ENCODE results near the gene GLS. TPM values are rescaled to one million over a fixed set of nuclear protein-coding genes. Genes with fewer than 3 reads are reported as not detected.

Gene GLS
- total RNA-seq, 2 donors from 2014 or later, result 50.5 to 72.3 TPM

- Histone ChIP-seq H3K27me3 (no peaks in the 10 kb centered on the region), H3K4me1 (no peaks in the 10 kb centered on the region), H3K36me3 (no peaks in the 10 kb centered on the region), H3K9me3 (no peaks in the 10 kb centered on the region), H3K4me3 (no peak overlapping the region), H3K27ac (no peak overlapping the region), H3K9ac (ENCODE audit: low read depth in 2 of 2, low read length in 2 of 2) (no peak overlapping the region)
- TF ChIP-seq CTCF (IDR thresholded peaks at IDR 0.05), result no peak
- intact Hi-C loops (cut with DNase I), result no loop called here
- no peak for DNase-seq
Observed at GRCh38 chr2:190842606-190843104, 38.0 kb upstream of the GLS start.

- Histone ChIP-seq H3K4me1 (no peaks in the 10 kb centered on the region), H3K36me3 (no peaks in the 10 kb centered on the region), H3K9me3 (no peaks in the 10 kb centered on the region), H3K27ac (no peak overlapping the region), H3K27me3 (no peaks in the 10 kb centered on the region), H3K4me3 (no peak overlapping the region), H3K9ac (ENCODE audit: low read depth in 2 of 2, low read length in 2 of 2) (no peak overlapping the region)
- TF ChIP-seq CTCF (IDR thresholded peaks at IDR 0.05), result no peak
- intact Hi-C loops (cut with DNase I), result no loop called here
- no peak for DNase-seq
Observed at GRCh38 chr2:190843890-190844699, 36.5 kb upstream of the GLS start.

GRCh38 chr2:190844700-190845401, 35.8 kb upstream of the GLS start:
- TF ChIP-seq CTCF (IDR thresholded peaks at IDR 0.05), result no peak
- Histone ChIP-seq H3K9ac (ENCODE audit: low read depth in 2 of 2, low read length in 2 of 2) (no peak overlapping the region), H3K4me1 (no peaks in the 10 kb centered on the region), H3K4me3 (no peak overlapping the region), H3K36me3 (no peaks in the 10 kb centered on the region), H3K27ac (no peak overlapping the region), H3K27me3 (no peaks in the 10 kb centered on the region), H3K9me3 (no peaks in the 10 kb centered on the region)
- intact Hi-C loops (cut with DNase I), result no loop called here
- no peak for DNase-seq

- Histone ChIP-seq H3K4me1 (no peaks in the 10 kb centered on the region), H3K36me3 (no peaks in the 10 kb centered on the region), H3K9ac (ENCODE audit: low read depth in 2 of 2, low read length in 2 of 2) (no peak overlapping the region), H3K27ac (no peak overlapping the region), H3K9me3 (no peaks in the 10 kb centered on the region), H3K27me3 (no peaks in the 10 kb centered on the region), H3K4me3 (no peak overlapping the region)
- TF ChIP-seq CTCF (IDR thresholded peaks at IDR 0.05), result no peak
- DNase-seq, result no peak
- intact Hi-C loops (cut with DNase I), result no loop called here
Observed at GRCh38 chr2:190846746-190847145, 33.9 kb upstream of the GLS start.

- no peak overlapping the region for H3K9ac ChIP-seq (ENCODE audit: low read depth in 2 of 2, low read length in 2 of 2)
- no peak overlapping the region for H3K4me3 ChIP-seq
- H3K4me1 ChIP-seq, result no peaks in the 10 kb centered on the region
- no peaks in the 10 kb centered on the region for H3K9me3 ChIP-seq
- intact Hi-C loops (cut with DNase I), result no loop called here
- TF ChIP-seq CTCF (IDR thresholded peaks at IDR 0.05), result no peak
- DNase-seq, result no peak
- H3K27ac ChIP-seq, result no peak overlapping the region
- H3K27me3 ChIP-seq, result no peaks in the 10 kb centered on the region
- H3K36me3 ChIP-seq, result no peaks in the 10 kb centered on the region
Observed at GRCh38 chr2:190847504-190848081, 33.0 kb upstream of the GLS start.
